MM.1S (cell line): Measurements from ENCODE around the gene NFATC1.

Source experiments
- DNase-seq: peaks from one replicate; pipeline ENCODE4 v3.0.0-alpha.2; 2015
- H2AFZ ChIP-seq: fragments of 300-600 bp; sonication (generic); 2 replicates; pipeline ENCODE4 v1.6.0; 2016; ENCODE audit warnings: antibody characterized with exemption, low read length
- H3F3A ChIP-seq: fragments of 300-600 bp; sonication (generic); 2 replicates; pipeline ENCODE4 v1.6.1; 2016; ENCODE audit warnings: mild to moderate bottlenecking, antibody characterized with exemption, low read length, moderate library complexity, mixed read lengths; ENCODE audit not compliant: insufficient read depth
- H3K27ac ChIP-seq: fragments of 300-600 bp; sonication (generic); 2 replicates; pipeline ENCODE4 v1.5.1; 2016; ENCODE audit warnings: mild to moderate bottlenecking, low read length
- H3K27me3 ChIP-seq: fragments of 300-600 bp; sonication (generic); replicated peaks from 2 replicates; pipeline ENCODE4 v1.6.0; 2016; ENCODE audit warnings: low read length; ENCODE audit not compliant: insufficient read depth
- H3K36me3 ChIP-seq: fragments of 300-600 bp; sonication (generic); replicated peaks from 2 replicates; pipeline ENCODE4 v1.6.1; 2016; ENCODE audit warnings: mild to moderate bottlenecking, low read length, mixed read lengths; ENCODE audit not compliant: insufficient read depth
- H3K4me1 ChIP-seq: fragments of 300-600 bp; sonication (generic); 2 replicates; pipeline ENCODE4 v1.6.1; 2016; ENCODE audit warnings: low read length, mixed read lengths
- H3K4me2 ChIP-seq: fragments of 300-600 bp; sonication (generic); 2 replicates; pipeline ENCODE4 v1.6.0; 2016; ENCODE audit warnings: low read depth, low read length
- H3K4me3 ChIP-seq: fragments of 300-600 bp; sonication (generic); 2 replicates; pipeline ENCODE4 v1.5.1; 2016; ENCODE audit warnings: low read length, mixed read lengths
- H3K79me2 ChIP-seq: fragments of 300-600 bp; sonication (generic); 2 replicates; pipeline ENCODE4 v1.6.1; 2016; ENCODE audit warnings: mixed run types, low read length, mixed read lengths
- H3K9ac ChIP-seq: fragments of 300-600 bp; sonication (generic); 2 replicates; pipeline ENCODE4 v1.6.1; 2016; ENCODE audit warnings: low read length, mixed read lengths
- H3K9me2 ChIP-seq: fragments of 300-600 bp; sonication (generic); replicated peaks from 2 replicates; pipeline ENCODE4 v1.6.1; 2016; ENCODE audit warnings: mild to moderate bottlenecking, low read length, mixed read lengths; ENCODE audit not compliant: insufficient read depth
- H3K9me3 ChIP-seq: fragments of 300-600 bp; sonication (generic); replicated peaks from 2 replicates; pipeline ENCODE4 v1.6.1; 2016; ENCODE audit warnings: mild to moderate bottlenecking, low read length, mixed read lengths; ENCODE audit not compliant: insufficient read depth
- H4K20me1 ChIP-seq: fragments of 300-600 bp; sonication (generic); 2 replicates; pipeline ENCODE4 v1.6.1; 2016; ENCODE audit warnings: mild to moderate bottlenecking, low read length, moderate library complexity, mixed read lengths; ENCODE audit not compliant: insufficient read depth
- EZH2 ChIP-seq: fragments of 300-600 bp; sonication (generic); optimal IDR thresholded peaks from 2 replicates; pipeline ENCODE3; 2017; ENCODE audit warnings: low read depth, mild to moderate bottlenecking, antibody characterized with exemption, low read length, mixed read lengths
- EZH2phosphoT487 ChIP-seq: fragments of 300-600 bp; sonication (generic); IDR thresholded peaks from 2 replicates; pipeline ENCODE4 v1.6.1; 2018; ENCODE audit warnings: antibody characterized with exemption, low read length
- TF ChIP-seq, protein P1 (sequence below): fragments of 300-600 bp; sonication (generic); IDR thresholded peaks from 2 replicates; pipeline ENCODE4 v1.5.1; 2016; ENCODE audit warnings: antibody characterized with exemption, low read length, mixed read lengths

NFATC1 gene

GRCh38 chr18:79506191-79507075, 110.7 kb downstream of the NFATC1 start:
- Histone ChIP-seq H3K27me3 (no peaks in the 10 kb centered on the region), H3K4me2 (no peak overlapping the region), H3F3A (no peaks in the 10 kb centered on the region), H3K79me2 (no peaks in the 10 kb centered on the region), H2AFZ (no peak overlapping the region), H3K27ac (no peak overlapping the region), H3K9ac (no peak overlapping the region), H4K20me1 (no peaks in the 10 kb centered on the region), H3K4me1 (no peaks in the 10 kb centered on the region), H3K9me3 (no peaks in the 10 kb centered on the region), H3K4me3 (no peak overlapping the region), H3K36me3 (no peaks in the 10 kb centered on the region), H3K9me2 (no peaks in the 10 kb centered on the region)
- DNase-seq, result no peak
- TF ChIP-seq EZH2phosphoT487 (no peak), EZH2 (no peak)
- TF ChIP-seq, protein P1, sequence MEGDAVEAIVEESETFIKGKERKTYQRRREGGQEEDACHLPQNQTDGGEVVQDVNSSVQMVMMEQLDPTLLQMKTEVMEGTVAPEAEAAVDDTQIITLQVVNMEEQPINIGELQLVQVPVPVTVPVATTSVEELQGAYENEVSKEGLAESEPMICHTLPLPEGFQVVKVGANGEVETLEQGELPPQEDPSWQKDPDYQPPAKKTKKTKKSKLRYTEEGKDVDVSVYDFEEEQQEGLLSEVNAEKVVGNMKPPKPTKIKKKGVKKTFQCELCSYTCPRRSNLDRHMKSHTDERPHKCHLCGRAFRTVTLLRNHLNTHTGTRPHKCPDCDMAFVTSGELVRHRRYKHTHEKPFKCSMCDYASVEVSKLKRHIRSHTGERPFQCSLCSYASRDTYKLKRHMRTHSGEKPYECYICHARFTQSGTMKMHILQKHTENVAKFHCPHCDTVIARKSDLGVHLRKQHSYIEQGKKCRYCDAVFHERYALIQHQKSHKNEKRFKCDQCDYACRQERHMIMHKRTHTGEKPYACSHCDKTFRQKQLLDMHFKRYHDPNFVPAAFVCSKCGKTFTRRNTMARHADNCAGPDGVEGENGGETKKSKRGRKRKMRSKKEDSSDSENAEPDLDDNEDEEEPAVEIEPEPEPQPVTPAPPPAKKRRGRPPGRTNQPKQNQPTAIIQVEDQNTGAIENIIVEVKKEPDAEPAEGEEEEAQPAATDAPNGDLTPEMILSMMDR, result no peak

- no peaks in the 10 kb centered on the region for H3K79me2 ChIP-seq
- no peaks in the 10 kb centered on the region for H3K4me1 ChIP-seq
- H3K4me2 ChIP-seq, result no peak overlapping the region
- TF ChIP-seq EZH2 (no peak), EZH2phosphoT487 (no peak)
- TF ChIP-seq, protein P1, result no peak
- H3K4me3 ChIP-seq, result no peak overlapping the region
- no peak overlapping the region for H3K9ac ChIP-seq
- no peaks in the 10 kb centered on the region for H3K36me3 ChIP-seq
- no peaks in the 10 kb centered on the region for H3K27me3 ChIP-seq
- H3K9me3 ChIP-seq, result no peaks in the 10 kb centered on the region
- no peak overlapping the region for H3K27ac ChIP-seq
- H3K9me2 ChIP-seq, result no peaks in the 10 kb centered on the region
- H4K20me1 ChIP-seq, result no peaks in the 10 kb centered on the region
- DNase-seq, result no peak
- H3F3A ChIP-seq, result no peaks in the 10 kb centered on the region
- H2AFZ ChIP-seq, result no peak overlapping the region
These were observed 111.4 kb downstream of the NFATC1 start for GRCh38 chr18:79507076-79507545.

DNA sequence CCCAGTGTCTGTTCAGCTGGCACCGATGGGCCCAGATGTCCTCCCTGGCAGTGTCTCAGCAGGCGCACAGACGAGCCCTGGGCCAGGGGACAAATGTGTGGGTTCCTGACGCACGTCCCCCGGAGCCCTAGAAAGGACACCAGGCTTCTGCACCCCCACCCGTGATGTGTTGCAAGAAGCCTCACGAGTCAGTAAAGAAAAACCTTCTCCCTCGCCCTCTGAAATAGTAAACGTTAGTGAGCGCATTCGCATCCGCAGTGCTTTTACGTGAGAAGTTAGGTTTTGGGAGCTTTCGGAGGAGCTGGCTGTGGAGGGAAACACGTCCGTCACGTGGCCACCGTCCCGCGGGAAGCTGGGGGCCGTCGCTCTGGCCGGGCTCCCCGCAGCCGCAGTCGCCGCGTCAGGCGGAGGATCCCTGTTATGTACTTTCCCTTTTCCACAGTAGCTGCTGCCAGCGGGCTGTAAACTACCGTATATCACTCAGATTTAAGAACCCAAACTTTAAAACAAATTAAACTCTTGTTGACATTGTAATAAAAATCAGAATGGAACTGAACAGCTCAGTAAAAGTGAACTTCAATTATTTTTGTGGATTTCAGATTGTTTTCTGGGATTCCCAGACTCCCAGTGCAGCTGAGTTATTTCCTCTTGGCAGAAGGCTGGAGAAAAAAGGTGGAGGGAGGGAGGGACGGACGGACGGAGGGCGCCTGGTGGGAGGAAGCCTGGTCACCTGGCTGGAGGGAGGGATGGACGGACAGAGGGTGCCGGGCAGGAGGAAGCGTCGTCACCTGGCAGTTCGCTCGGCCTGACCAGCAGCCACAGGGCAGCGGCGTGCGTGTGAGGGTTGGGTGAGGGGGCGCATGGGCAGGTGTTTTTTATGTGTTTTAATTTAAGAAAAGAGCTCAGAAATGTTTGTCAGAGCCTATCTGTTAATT, 112.1 kb downstream of the NFATC1 start:
- H4K20me1 ChIP-seq, result no peaks in the 10 kb centered on the region
- DNase-seq, result no peak
- H2AFZ ChIP-seq, result no peak overlapping the region
- no peaks in the 10 kb centered on the region for H3K9me2 ChIP-seq
- H3F3A ChIP-seq, result no peaks in the 10 kb centered on the region
- no peaks in the 10 kb centered on the region for H3K79me2 ChIP-seq
- no peaks in the 10 kb centered on the region for H3K9me3 ChIP-seq
- TF ChIP-seq, protein P1, result no peak
- TF ChIP-seq EZH2phosphoT487 (no peak), EZH2 (no peak)
- no peak overlapping the region for H3K4me3 ChIP-seq
- H3K36me3 ChIP-seq, result no peaks in the 10 kb centered on the region
- no peak overlapping the region for H3K27ac ChIP-seq
- H3K4me1 ChIP-seq, result no peaks in the 10 kb centered on the region
- H3K27me3 ChIP-seq, result no peaks in the 10 kb centered on the region
- no peak overlapping the region for H3K4me2 ChIP-seq
- no peak overlapping the region for H3K9ac ChIP-seq
